GM18858 (cell line): ENCODE data around the gene RBM17.
"Not testable (repeated sequence)": the region's sequence is repeated elsewhere in the genome, so short reads cannot be mapped to it uniquely, and the experiment has no call there.

Experiments used
- ATAC-seq: cut with Tn5 transposase; IDR thresholded peaks from one replicate; pipeline ENCODE4 v1.9.1; 2021; ENCODE audit not compliant: unreplicated experiment

The RBM17 gene

DNA sequence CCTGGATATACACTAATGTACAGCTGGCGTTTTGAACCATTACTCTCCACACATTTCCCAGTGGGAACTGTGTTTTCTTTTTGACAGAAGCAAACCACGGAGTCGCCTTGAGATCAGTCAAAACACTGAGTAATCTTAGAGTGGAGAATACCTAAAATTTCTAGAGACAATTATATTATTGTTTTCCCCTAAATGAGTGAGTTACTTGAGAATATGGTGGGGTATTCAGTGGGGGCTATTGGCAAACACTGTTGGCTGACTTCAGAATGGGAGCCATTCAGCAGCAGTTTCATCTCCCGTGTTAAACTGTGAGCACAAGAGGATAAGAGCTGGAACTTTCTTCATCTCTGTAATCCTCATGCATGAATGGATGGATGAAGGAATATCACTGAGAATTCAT is 32.9 kb upstream of the RBM17 start:
- ATAC-seq = no peak

DNA sequence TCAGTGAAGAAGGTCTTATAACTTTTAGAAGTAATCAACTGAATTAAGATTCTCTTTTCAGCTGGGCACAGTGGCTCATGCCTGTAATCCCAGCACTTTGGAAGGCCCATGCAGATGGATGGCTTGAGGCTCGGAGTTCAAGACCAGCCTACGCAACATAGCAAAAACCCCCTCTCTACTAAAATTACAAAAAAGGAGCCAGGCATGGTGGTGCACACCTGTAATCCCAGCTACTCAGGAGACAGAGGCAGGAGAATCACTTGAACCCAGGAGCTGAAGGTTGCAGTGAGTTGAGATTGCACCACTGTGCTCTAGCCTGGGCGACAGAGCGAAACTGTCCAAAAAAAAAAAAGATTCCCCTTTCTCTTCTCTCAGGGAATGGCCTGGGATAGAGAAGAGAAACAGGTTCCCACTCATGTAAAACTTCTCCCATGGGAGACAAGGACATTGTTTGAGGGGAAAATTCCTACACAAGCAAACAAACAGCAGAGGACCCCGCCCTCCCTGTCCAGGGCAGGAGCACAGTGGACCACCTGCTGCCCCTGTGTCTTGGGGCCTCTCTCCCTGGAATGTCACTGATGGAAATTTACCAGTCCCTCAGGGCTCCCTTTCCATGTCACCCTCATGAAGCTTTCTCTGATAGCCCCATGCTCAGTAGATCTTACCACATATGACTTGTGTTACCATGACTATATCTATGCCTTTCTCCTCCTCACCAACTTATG is 32.3 kb upstream of the RBM17 start:
- ATAC-seq = no peak

DNA sequence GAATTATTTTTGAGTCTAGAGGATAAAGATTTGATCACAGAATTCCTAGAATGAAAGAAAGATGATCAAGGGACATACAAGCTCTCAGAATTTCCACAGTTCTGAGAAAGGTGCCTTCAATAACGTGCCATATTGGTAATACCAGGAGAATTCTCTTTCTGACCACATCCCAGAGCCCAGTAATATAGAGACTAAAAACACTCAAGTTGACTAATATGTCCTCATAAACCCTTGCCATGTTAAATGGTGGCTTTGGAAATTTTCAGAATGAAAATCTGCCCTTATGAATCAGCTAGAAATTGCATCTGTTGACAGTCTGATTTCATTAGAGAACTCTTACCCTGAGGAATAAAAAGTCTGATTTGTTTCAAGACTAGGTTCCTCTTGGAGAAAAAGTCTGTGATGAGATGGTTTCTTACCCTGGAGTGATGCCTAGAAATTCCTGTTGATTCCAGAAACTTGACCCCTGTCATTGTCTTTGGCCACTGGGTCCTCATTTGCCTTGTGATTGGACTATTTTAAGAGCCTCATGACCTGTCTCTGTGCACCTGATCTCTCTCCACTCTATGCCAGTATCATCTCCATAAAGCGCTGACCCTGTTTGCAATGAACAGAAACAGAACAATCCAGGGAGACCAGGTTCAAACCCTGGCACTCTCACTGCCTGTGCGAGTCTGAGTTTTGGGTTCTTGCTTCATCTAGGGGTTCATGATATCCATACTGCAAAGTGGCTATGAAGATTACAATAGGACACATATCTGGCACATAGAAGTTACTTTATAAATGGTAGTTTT is 30.0 kb upstream of the RBM17 start:
- peak; percentile 33 for ATAC-seq

DNA sequence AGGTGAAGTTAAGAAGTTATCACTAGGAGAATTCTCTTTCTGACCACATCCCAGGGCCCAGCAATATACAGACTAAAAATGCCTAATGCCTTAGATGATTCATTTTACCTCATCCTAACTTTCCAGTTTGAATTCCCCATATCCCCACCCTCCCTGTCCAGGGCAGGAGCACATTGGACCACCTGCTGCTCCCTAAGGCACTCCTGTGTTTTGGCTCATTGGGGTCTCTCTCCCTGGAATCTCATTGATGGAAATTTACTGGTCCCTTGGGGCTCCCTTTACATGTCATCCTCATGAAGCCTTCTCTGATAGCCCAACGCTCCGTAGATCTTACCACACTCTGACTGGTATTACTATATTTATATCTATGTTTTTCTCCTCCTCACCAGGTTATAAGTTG is 29.3 kb upstream of the RBM17 start:
- ATAC-seq = no peak

DNA sequence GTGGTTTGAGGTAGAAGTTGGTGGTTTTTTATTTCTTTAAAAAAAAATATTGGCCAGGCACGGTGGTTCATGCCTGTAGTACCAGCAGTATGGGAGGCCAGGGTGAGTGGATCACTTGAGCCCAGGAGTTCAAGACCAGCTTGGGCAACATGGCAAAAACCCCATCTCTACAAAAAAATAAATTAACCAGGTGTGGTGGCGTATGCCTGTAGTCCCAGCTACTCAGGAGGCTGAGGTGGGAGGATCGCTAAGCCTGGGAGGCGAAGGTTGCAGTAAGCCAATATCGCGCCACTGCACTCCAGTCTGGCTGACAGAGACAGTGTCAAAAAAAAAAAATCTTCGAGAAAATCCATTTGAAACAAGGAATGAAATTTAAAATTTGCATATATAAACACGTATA is 27.8 kb upstream of the RBM17 start:
- no peak for ATAC-seq

DNA sequence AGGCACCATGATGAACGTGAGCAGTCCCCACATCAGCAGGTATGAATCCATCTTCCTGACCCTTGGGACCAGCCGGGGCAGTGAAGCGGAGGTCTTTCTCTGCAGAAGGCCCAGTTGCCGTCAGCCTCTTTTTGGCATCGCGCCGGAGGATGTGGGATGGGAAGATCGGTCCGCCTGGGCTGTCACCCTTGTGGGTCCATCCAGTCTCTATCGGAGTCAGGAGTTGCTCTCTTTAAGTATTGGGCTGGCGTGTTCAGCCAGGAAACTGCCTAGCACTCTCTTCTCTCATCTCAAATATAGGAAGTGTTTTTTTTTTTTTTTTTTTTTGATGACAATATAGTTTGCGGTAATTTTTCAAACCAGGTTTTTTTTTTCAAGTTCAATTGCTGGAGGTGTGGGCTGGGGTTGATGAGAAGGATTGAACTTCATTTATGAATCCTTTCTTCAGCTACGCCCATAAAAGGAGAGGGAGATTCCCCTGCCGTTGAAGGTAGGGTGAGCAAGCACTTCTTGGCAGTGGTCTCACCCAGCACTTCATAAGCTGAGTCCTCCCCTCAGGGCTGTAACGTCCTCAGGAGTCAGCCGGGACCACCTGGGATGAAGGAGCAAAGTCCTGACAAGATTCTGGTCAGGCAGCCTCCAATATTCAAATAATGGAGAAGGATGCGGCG is 26.6 kb upstream of the RBM17 start, which contains the start of gene IL2RA:
Gene IL2RA, minus strand, starts transcription at position 267 of the 671 bp plus-strand sequence. Its CDS starts 216 bp downstream, at position 51.
- no peak for ATAC-seq

DNA sequence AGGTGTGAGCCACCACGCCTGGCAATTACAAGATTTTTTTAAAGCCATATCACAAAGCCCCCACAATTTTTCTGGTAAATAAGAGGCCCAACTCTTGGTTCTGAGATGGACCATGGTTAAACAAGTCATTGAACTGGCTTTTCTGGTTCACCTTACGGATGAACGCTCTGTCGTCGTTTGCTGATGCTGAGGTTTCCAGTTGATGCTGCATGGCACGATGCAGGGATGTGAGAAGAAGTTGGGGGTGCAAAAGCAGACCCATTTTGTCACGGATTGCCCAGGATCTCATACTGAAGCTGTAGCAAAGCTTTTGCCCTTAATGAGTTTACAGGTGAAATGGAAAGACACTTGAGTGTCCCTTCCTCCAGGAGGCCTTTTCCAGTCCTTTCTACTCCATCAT is 24.7 kb upstream of the RBM17 start:
- ATAC-seq = no peak

DNA sequence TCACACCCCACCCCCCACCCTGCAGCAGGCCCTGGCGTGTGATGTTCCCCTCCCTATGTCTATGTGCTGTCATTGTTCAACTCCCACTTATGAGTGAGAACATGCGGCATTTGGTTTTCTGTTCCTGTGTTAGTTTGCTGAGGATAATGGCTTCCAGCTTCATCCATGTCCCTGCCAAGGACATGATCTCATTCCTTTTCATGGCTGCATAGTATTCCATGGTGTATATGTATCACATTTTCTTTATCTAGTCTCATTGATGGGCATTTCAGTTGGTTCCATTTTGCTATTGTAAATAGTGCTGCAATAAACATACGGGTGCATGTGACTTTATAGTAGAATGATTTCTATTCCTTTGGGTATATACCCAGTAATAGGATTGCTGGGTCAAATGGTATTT is 24.1 kb upstream of the RBM17 start:
- ATAC-seq = not testable (repeated sequence)

DNA sequence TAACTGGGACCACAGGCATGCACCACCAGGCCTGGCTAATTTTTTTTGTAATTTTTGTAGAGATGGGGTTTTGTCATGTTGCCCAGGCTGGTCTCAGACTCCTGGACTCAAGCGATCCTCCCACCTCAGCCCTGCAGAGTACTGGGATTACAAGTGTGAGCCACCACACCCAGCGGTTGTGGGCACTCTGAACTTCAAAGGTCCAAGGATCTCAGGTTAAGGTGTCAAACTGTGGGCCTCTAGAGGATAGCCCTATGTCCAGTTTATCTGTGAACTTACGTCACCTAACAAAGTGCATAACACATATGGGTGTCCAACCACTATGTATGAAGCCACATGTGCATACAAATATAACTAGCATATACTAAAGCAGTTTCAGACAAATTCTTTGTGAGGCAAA is 23.4 kb upstream of the RBM17 start:
- ATAC-seq = no peak

DNA sequence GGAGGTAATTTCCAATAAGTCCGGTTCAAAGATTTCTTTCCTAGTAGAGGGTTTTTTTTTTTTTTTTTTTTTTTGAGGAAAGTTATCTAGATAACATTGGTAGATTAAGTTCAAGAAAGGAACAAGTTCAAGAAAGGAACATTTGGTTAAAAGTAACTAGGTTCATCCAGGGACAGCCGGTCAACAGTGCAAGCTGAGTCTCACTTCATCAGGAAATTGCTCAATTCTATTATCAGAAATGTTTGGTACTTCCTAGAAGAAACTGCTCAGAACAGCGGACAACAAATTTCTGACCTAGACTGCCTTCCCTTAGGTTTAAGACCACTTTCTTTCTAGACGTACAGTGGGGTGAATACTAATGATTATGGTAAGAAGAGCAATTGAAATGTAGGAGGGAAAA is 23.0 kb upstream of the RBM17 start:
- no peak for ATAC-seq

DNA sequence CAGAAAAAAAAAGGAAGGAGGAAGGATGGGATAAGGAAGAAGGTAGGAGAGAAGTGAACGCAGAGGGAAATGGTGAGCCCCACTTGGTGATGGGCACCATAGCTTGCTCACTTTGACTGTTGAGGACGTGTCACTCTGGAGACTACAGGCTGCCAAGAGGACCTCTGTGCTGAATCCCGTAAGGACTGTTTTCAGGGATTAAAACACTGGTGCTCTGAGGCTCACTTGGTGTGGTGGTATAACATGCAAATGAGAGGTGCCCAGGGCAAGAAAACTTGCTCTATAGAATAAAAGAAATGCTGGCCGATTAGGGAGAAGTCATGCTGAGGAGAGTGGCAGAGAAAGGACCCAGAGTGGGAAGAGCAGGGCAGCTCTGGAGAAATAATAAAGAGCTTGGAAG is 21.4 kb upstream of the RBM17 start:
- no peak for ATAC-seq

DNA sequence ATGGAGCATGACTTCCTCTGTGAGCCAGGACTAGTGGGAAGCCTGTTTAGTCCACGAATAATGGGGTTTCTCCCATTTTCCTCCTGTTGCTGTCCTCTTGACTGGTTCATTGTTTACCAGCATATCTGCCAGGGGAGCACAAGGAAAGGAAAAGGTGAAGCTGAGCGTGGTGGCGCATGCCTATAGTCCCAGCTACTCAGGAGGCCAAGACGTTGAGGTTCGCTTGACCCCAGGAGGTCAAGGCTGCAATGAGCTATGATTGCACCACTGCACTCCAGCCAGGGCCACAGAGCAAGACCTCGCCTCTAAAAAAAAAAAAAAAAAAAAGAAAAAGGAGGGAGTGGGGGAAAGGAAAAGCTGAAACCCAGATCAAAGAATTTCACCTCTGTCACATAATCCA is 20.8 kb upstream of the RBM17 start:
- ATAC-seq = no peak

DNA sequence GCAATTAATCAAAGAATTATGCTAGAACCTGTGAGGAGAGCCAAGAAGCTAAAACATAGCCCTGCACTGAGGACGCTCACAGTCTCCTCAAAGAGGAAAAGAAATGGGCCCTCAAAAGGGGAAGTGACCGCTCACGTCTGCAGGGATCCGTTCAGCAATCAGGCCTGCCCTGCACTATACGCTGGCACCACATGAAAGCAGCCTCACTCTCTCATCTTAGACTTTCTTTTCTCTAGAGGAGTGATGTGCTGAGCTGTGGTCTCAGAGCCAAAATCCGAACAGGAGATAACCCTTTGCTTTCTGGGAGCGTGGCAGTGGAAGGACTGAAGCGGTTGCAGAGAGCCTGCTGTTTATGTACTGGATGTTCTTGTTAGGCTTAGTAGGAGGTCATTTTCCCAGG is 20.4 kb upstream of the RBM17 start:
- no peak for ATAC-seq

DNA sequence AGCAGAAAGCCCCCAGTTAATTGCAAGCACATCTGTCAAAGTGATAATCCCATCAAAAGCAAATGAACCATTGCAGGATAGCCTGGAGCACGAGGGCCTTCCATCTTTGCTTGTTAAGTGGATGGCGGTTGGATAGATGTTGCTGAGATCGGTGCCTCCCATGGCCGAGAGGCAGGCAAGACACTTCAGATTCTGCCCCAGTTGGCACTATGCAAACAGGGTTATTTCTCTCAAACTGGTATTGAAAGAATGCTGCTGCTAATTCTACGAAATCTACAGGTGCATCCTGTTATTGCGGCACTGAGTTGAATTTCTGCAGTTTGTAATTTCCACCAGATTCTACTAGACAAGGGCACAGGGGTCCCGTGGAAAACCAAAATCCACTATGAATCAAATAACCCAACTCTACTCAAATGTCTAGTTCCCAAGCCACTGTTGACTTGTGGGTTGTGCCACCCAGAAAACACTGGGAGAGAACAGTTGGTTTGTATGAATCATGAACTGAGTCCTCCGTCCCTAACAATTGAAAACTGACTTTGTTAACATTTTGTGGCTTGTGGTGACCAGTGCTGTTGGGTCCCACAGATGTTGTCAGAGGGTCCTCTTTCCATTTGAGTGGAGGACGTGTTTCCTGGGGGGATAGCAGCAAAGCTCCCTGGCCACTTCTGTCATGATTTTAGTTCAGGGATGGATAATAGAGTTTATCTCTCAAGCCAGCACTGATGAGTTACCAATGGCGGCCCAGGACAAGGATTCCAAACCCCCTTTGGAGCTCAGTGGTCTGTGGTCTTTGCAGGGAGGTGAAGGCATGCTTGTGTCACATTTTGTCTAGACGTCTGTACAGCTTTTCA is 19.5 kb upstream of the RBM17 start:
- no peak for ATAC-seq

DNA sequence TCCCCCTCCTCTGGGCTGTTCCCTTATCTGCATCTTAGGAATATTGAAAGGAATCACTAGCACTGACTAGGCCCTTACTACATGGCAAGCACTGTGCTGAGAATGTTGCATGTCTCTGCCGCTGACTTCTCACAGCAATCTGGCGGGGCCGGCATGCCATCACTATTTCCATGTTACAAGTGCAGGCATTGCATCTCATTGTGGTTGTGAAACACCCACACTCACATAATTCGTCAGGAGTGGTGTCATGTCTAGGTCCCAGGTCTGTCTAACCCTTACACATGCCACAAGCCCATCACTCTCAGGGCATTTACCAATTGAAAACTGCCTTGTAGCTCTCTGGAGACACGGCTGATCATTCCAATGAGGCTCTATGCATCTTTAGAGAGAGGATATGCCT is 18.2 kb upstream of the RBM17 start:
- no peak for ATAC-seq

DNA sequence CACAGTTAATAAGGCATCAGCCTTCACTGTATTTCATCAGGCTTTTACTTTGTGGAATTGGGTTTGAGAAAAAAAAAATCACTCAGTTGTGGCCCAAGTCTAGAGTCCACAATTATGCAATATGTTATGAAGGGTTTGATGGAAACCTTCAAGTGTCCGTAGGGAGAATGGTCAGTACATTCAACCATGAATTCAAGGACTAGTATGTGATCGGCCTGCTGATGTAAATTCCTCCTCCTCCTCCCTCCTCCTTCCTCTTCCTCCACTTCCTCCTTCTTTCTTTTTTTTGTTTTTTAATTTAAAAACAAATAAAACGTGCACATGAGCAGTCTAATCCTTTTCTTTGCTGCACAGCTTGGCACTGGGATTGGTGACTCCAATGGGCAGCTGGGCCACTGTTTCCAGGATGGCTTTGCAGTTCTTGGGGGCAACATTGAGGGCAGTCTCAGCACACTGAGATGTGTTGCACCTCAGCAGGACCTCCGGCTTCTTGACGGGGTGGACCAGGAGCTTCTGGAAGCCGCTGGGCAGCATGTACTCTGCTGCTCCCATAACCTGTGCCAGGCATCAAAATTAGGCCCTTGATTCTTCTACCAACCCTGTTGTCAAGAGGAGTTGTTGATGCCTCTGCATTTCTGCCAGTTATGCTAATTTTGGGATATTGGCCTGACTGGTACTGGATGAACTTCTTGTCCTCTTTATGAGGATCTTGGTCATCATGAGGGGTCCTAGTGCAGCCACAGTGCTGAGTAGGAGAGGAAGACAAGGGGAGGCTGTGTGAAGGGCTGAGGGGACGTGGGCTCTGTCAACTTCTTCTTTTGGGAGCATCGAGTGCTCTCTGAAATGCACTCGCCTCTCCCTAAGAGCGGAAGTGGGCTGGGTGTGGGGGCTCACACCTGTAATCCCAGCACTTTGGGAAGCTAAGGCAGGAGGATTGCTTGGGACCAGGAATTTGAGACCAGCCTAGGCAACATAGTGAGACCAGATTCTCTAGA is 17.4 kb upstream of the RBM17 start:
- ATAC-seq = no peak

DNA sequence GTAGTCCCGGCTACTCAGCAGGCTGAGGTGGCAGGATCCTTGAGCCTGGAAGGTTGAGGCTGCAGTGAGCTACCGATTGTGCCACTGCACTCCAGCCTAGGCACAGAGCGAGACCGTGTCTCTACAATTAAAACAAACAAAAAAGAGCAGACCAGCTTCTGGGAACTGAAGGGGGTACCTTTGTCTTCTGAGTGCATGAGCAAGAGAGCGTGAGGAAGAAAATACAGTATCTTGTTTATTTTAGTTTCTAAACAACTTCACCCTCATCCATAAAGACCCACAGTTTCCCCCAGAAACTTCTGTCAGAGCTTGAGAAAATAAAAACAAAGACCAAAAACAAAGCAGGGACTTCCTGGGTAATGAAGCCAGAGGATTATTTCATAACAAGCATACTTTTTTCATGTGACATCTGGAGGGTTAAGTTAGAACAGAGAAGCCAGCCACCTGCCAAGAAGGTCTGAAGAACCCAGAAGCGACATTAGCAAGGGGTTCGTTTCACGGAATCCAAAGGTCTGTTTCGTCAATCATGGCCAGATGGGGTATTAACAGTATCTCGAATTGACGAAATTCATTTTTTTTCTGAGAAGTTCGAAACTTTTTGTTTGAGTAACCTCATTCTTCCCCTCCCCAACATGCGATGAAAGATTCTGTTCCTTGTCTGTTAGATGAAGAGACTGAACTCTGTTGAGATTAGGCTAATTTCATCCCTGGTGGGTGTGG is 16.5 kb upstream of the RBM17 start:
- peak; percentile 64 for ATAC-seq

DNA sequence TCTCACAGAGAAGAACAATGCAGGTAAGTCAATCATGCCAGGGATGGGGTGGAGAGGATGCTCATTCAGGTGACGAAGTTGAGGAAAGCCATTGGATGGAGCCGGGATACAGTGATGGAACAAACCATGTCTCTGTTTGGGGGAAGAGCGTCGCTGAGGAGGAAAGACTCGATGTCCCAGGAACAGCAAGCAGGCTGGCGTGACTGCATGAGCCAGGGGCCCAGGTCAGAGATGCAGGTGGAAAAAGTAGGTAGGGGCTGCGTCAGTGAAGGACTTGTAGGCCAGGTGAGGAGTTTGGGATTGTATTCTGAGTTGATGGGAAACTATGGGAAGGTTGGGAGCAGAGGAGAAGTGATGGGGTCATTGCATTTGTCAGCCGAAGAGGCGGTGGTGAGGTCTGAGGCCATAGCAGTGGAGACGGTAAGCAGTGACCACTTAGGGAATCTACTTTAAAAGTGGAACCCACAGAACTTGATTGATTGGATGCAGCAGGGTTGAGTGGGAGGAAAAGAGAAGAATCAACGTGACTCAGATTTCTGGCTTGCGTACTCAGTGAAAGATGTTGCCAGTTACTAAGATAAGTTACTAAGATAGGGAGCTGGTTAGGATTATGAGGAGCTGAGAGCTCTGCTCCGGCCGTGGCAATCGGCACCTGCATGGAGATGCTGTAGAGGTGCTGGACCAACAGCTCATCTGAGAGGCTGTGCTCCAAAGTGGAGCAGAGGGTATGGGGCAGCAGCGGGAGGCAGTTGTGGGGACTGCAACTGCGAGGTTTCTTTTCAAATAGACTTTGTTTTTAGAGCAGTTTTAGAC is 14.1 kb upstream of the RBM17 start:
- no peak for ATAC-seq
